ENCODE measurements around the gene AIF1L.

- TF ChIP-seq CTCF (IDR thresholded peaks at IDR 0.05) (no peak), POLR2A (IDR thresholded peaks at IDR 0.05) (no peak)
Observed at GRCh38 chr9:131117121-131117761, 20.9 kb downstream of the AIF1L start.
